Measurements from ENCODE around the gene SEC61A2. TPM values are rescaled to one million over a fixed set of nuclear protein-coding genes. Genes with fewer than 3 reads are reported as not detected.

SEC61A2 gene
- total and polyA plus RNA-seq, 2 of the 8 experiments (the other 6 are each of a cell fraction or from before 2014, with no cell fraction given) = 18.2 to 19.2 TPM

GRCh38 chr10:12081879-12082557 is 47.5 kb upstream of the SEC61A2 start:
- CTCF ChIA-PET (ENCODE audit: partially characterized antibody) = interaction anchor here (1.0 kb wide), 1 partner anchor 279 kb away, joined by 3 read pairs; no protein-coding TSS in a partner anchor
- DNase-seq (ENCODE audit: low read depth in 1 of 2, low spot score in 2 of 2) (no peak), FAIRE-seq (no peak)
- no peaks in the 10 kb centered on the region for H3K9me3 ChIP-seq (ENCODE audit: insufficient read depth in 2 of 2, low read depth in 1 of 2, low read length in 1 of 2)
- H4K5ac ChIP-seq (ENCODE audit: insufficient read length, low read depth, low read length) = no peak overlapping the region
- H3K27ac ChIP-seq (ENCODE audit: low read depth, low read length) = no peak overlapping the region
- H3K9ac ChIP-seq (replicated peaks in 1 of 4; ENCODE audit: extremely low read depth in 1 of 4, low read depth in 3 of 4, low read length in 3 of 4) = no peak overlapping the region
- no peak overlapping the region for H2BK12ac ChIP-seq (ENCODE audit: low read depth, low read length)
- peaks cover 4 to 45% (median 11%) of the 10 kb centered on the region in 4 experiments for H3K36me3 ChIP-seq (ENCODE audit: control insufficient read depth in 2 of 4, insufficient read depth in 4 of 4, low read length in 3 of 4)
- H2AK5ac ChIP-seq (ENCODE audit: low read depth, low read length) = no peak overlapping the region
- no peak overlapping the region for H2BK5ac ChIP-seq (ENCODE audit: low read depth, low read length)
- H3K18ac ChIP-seq (ENCODE audit: extremely low read depth, low read length) = no peak overlapping the region
- no peak overlapping the region for H4K8ac ChIP-seq (ENCODE audit: extremely low read depth, insufficient read depth, low read length)
- H3K56ac ChIP-seq (replicated peaks; ENCODE audit: insufficient read length, low read depth, low read length) = no peak overlapping the region
- POLR2A ChIA-PET (ENCODE audit: partially characterized antibody) = interaction anchor here (0.6 to 3.3 kb wide), 8 partner anchors 8 to 107 kb away, joined by 3 to 19 read pairs (median 4); partner anchors contain the start of gene DHTKD1
- H3K23ac ChIP-seq (ENCODE audit: insufficient read length) = no peak overlapping the region
- no peak overlapping the region for H3K4ac ChIP-seq (replicated peaks; ENCODE audit: insufficient read length, low read depth, low read length)
- no peak overlapping the region for H2BK15ac ChIP-seq (ENCODE audit: low read length)
- H3K4me2 ChIP-seq (ENCODE audit: insufficient read depth in 1 of 2, low read depth in 2 of 2, low read length in 2 of 2) = no peak overlapping the region
- 73% methylated on average over 6 of the region's 6 CpGs; no CpG with 5 or more reads in 1 of the 2 experiments for WGBS, 2 experiments (ENCODE audit: extremely low coverage in 1 of 2, insufficient coverage in 1 of 2, insufficient read length in 1 of 2, insufficient replicate concordance in 2 of 2, low coverage in 1 of 2, low lambda C conversion rate in 2 of 2, missing lambda C conversion rate in 1 of 2)
- H2AFZ ChIP-seq (ENCODE audit: low read length) = no peak overlapping the region
- no peaks in the 10 kb centered on the region for H3K27me3 ChIP-seq (replicated peaks in 1 of 4; ENCODE audit: control insufficient read depth in 3 of 4, extremely low read depth in 1 of 4, insufficient read depth in 3 of 4, low read length in 3 of 4)
- H2BK120ac ChIP-seq (replicated peaks; ENCODE audit: low read depth, low read length) = no peak overlapping the region
- H4K20me1 ChIP-seq (replicated peaks in 1 of 2; ENCODE audit: control insufficient read depth in 1 of 2, insufficient read depth in 2 of 2, low read length in 2 of 2) = no peaks in the 10 kb centered on the region
- peaks cover 4% of the 10 kb centered on the region; the same call in 1 of the 2 replicates for H3K79me1 ChIP-seq (ENCODE audit: low read depth, low read length)
- H3K4me3 ChIP-seq (ENCODE audit: extremely low read depth in 1 of 4, insufficient read depth in 2 of 4, low read depth in 3 of 4, low read length in 4 of 4) = no peak overlapping the region
- TF ChIP-seq POLR2A (IDR thresholded peaks at IDR 0.05; ENCODE audit: control extremely low read depth in 1 of 2, low read depth in 2 of 2, low read length in 2 of 2) = no peak
- no peak overlapping the region for H2BK20ac ChIP-seq (ENCODE audit: low read length)
- H4K91ac ChIP-seq (replicated peaks; ENCODE audit: insufficient read length, low read length) = no peak overlapping the region
- no peaks in the 10 kb centered on the region for H3K23me2 ChIP-seq (ENCODE audit: low read depth, low read length)
- H3K79me2 ChIP-seq (ENCODE audit: control insufficient read depth in 1 of 2, insufficient read depth in 2 of 2, low read length in 2 of 2) = no peaks in the 10 kb centered on the region; a peak in 1 of 4 replicates
- no peak overlapping the region for H3K14ac ChIP-seq (ENCODE audit: insufficient read length)
- H3K4me1 ChIP-seq (replicated peaks in 1 of 4; ENCODE audit: control insufficient read depth in 3 of 4, insufficient read depth in 4 of 4, low read length in 3 of 4) = no peaks in the 10 kb centered on the region; a peak in 1 of 7 replicates

Measured in H1 (cell line).